Lower leg skin (tissue), 3 donors: ENCODE data around the gene HOXB7.

Source experiments
- CTCF ChIP-seq, 3 donors: fragments of 450-650 bp; IDR thresholded peaks; one replicate each; pipeline ENCODE4 v1.5.1; 2016; ENCODE audit warnings: antibody characterized with exemption in 3 of 3, mild to moderate bottlenecking in 3 of 3, moderate library complexity in 2 of 3
- POLR2A ChIP-seq, 2 donors: fragments of 450-650 bp; IDR thresholded peaks; one replicate each; pipeline ENCODE4 v1.6.1; 2016 to 2017; ENCODE audit warnings: antibody characterized with exemption in 2 of 2, mild to moderate bottlenecking in 1 of 2, moderate library complexity in 1 of 2

DNA sequence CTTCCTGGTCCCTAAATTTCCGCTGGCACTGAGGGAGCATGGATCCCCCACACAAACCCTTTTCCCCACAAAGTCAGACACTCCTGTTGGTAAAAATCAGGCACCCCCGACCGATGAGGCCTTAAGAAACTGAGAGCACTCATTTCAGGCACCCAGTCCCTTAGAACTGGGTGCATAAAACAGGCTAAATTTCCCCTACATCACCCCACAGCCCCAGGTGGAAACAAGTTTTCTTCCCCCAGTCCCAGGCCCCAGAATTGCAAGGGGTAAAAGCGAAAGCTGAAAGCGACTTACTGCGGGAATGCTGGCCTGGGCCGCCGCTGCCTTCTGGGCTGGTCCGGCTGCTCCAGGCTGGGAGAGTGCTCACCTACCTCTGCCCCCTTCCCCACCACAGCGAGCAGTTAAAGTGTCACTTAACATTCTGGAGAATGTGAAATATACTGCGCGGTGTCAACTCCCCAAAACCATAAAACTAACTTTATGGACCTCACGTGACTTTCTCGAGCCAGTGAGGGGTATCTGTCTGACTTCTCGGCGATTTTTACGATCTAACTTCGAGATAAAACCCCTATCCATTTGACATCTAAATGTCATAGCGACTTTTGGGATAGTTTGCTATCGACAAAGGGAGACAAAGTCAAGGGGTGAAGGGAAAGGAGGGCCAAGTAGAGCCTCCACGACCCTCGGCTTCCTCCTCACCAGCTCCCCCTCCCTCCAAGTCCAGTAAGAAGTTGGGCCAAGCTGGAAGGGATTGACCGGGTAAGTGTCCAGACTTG is 20.8 kb downstream of the HOXB7 start, which contains the start of gene HOXB3:
- TF ChIP-seq POLR2A (IDR thresholded peaks at IDR 0.05), result no peak
- no peak for TF ChIP-seq CTCF (IDR thresholded peaks at IDR 0.05)
